Measurements from ENCODE around the gene PRKD2.

PRKD2 gene

GRCh38 chr19:46741447-46741846 is 24.5 kb upstream of the PRKD2 start:
- no peak overlapping the region for H3K4me3 ChIP-seq (ENCODE audit: low read depth, low read length)

GRCh38 chr19:46739290-46739771 is 22.4 kb upstream of the PRKD2 start:
- no peak overlapping the region for H3K4me3 ChIP-seq (ENCODE audit: low read depth, low read length)
- TF ChIP-seq CTCF (IDR thresholded peaks at IDR 0.05; ENCODE audit: borderline replicate concordance, insufficient read depth, low read depth, low read length) = no peak

More at GRCh38 chr19:46741447-46741846, 24.5 kb upstream of the PRKD2 start:
- TF ChIP-seq CTCF (IDR thresholded peaks at IDR 0.05; ENCODE audit: borderline replicate concordance, insufficient read depth, low read depth, low read length) = no peak

- no peak for TF ChIP-seq CTCF (IDR thresholded peaks at IDR 0.05; ENCODE audit: borderline replicate concordance, insufficient read depth, low read depth, low read length)
- H3K4me3 ChIP-seq (ENCODE audit: low read depth, low read length) = no peak overlapping the region
Measured at GRCh38 chr19:46737761-46738171, 20.9 kb upstream of the PRKD2 start.

GRCh38 chr19:46737298-46737654 is 20.4 kb upstream of the PRKD2 start:
- TF ChIP-seq CTCF (IDR thresholded peaks at IDR 0.05; ENCODE audit: borderline replicate concordance, insufficient read depth, low read depth, low read length) = no peak
- no peak overlapping the region for H3K4me3 ChIP-seq (ENCODE audit: low read depth, low read length)

GRCh38 chr19:46736531-46737297 is 19.8 kb upstream of the PRKD2 start:
- TF ChIP-seq CTCF (IDR thresholded peaks at IDR 0.05; ENCODE audit: borderline replicate concordance, insufficient read depth, low read depth, low read length) = no peak
- H3K4me3 ChIP-seq (ENCODE audit: low read depth, low read length) = no peak overlapping the region

GRCh38 chr19:46733690-46734292 is 16.9 kb upstream of the PRKD2 start:
- TF ChIP-seq CTCF (IDR thresholded peaks at IDR 0.05; ENCODE audit: borderline replicate concordance, insufficient read depth, low read depth, low read length) = no peak
- no peak overlapping the region for H3K4me3 ChIP-seq (ENCODE audit: low read depth, low read length)

Measured in GM12875 (cell line).